Fibroblast of mammary gland (primary cell): ENCODE data around the gene FNDC4.

Experiments used
- DNase-seq: peaks from one replicate; pipeline ENCODE4 v3.0.0-alpha.2; 2010; ENCODE audit warnings: low read depth
- H3K4me3 ChIP-seq: 2 replicates; pipeline ENCODE4 v1.5.1; 2011; ENCODE audit warnings: low read depth, mild to moderate bottlenecking, low read length, moderate library complexity; ENCODE audit not compliant: control insufficient read depth
- CTCF ChIP-seq: conservative IDR thresholded peaks from 2 replicates; pipeline ENCODE4 v1.5.1; 2011; ENCODE audit warnings: low read depth, low read length, inconsistent platforms; ENCODE audit not compliant: control insufficient read depth, insufficient read depth

Gene FNDC4

DNA sequence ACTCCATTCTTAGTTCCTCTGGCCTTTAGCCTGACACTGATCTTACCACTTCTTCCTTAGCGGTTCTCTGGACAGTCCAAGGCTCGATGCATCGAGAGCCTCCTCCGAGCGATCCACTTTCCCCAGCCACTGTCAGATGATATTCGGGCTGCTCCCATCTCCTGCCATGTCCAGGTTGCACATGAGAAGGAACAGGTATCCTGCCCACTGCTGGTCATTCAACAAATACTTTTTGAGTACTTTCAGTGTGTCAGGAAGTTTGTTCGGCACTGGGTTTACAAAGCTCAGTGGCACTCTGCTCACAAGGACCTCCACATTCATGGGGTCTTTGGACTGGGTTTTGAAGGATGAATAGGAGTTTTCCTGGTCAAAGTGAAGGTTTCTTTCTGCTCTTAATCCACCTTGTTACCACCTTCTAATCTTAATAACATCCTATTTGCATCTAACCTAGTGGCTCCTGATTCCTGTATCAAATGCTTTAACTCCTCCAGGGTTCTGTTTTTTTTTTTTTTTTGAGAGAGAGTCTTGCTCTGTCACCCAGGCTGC lies 27.5 kb upstream of the FNDC4 start:
- H3K4me3 ChIP-seq, result no peak overlapping the region
- DNase-seq, result no peak
- TF ChIP-seq CTCF, result no peak

- no peak for DNase-seq
- no peak overlapping the region for H3K4me3 ChIP-seq
- no peak for TF ChIP-seq CTCF
These were observed 25.3 kb upstream of the FNDC4 start for GRCh38 chr2:27520316-27520715.

DNA sequence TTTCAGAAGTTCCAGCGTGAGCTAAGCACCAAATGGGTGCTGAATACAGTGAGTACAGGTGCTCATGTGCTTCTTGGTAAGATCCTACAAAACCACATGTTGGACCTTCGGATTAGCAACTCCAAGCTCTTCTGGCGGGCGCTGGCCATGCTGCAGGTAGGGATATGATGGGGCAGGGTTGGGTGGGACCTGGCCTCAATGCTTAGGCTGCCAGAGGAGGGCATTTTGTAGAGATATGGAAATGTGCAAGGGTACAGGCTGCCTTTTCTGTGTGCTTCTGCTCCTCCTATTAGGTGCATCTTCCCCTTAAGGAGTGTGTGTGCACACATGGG lies 23.7 kb upstream of the FNDC4 start:
- no peak overlapping the region for H3K4me3 ChIP-seq
- no peak for DNase-seq
- TF ChIP-seq CTCF, result no peak

DNA sequence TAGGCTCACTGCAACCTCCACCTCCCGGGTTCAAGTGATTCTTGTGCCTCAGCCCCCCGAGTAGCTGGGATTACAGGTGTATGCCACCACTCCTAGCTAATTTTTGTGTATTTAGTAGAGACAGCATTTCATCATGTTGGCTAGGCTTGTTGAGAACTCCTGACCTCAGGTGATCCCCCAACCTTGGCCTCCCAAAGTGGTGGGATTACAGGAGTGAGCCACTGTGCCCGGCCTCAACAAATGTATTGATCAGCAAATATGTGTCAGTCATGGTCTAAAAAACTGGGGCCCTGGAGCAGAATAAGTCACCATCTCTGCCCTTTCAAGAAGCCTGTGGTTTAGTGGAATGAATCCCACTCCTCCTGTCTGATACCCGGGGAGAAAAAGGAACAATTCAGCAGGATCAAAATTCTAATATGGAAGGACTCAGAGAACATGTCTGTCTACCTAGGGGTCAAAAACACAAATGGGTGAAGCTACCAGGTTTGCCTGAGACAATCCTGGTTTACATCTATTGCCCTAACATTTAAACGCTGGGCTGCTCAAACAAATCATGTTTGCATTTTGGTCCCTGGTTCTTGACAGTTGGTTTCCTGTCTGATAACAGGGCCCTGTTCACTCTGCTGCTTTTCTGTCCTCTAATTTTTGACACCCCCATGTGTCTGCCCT lies 23.2 kb upstream of the FNDC4 start:
- TF ChIP-seq CTCF, result no peak
- no peak overlapping the region for H3K4me3 ChIP-seq
- DNase-seq, result no peak

DNA sequence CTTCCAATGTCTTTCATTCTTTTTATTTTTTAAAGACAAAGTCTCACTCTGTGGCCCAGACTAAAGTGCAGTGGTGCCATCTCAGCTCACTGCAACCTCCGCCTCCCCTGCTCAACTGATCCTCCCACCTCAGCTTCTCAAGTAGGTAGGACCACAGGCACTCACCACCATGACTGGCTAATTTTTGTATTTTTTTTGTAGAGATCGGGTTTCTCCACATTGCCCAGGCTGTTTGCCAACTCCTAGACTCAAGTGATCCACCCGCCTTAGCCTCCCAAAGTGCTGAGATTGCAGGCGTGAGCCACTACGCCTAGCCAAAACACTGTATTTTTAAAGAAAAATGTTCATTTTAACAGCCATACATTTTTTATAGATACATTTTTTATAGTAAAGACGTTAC lies 14.3 kb upstream of the FNDC4 start:
- DNase-seq, result peak; percentile 56
- no peak for TF ChIP-seq CTCF
- no peak overlapping the region for H3K4me3 ChIP-seq

DNA sequence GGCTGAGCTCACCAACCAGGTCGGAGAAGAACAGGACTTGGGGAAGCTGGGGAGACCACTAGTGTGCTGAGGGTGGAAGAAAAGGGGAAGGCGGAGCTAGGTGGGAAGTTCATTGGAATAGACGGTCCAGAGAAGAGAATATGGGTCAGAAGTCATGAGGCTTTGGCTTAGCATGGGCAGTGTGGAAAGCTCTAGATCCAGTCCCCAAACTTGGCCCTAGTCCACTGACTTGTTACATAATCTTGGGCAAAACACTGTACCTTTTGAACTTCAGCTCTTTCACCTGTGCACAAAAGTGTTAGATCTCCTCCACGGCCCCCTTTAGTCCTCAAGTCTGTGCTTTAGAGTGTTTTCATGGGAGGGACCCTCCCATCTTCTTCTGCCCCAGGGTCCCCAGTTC lies 12.3 kb upstream of the FNDC4 start:
- DNase-seq, result no peak
- no peak for TF ChIP-seq CTCF
- no peak overlapping the region for H3K4me3 ChIP-seq

DNA sequence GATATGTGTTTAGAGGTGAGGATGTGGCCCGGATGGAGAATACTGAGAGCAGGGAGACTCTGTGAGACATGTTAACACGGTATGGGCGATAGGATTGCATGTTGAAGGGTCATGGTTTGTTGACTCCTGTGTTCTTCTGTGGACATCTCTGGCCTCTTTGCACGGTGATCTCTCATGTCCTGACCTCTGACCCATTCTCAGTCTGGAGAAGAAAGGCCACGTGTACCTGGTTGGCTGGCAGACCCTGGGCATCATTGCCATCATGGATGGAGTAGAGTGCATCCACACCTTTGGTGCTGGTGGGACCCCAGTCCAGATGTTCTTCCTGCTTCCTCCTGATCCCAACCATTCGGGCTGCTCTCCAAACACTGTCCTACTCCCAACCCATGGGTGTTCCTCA lies 11.6 kb upstream of the FNDC4 start:
- TF ChIP-seq CTCF, result no peak
- no peak for DNase-seq

More for the DNA sequence above, 11.6 kb upstream of the FNDC4 start:
- no peak overlapping the region for H3K4me3 ChIP-seq
